Panc1 (cell line): ENCODE results near the gene BTK.

Experiments
- POLR2AphosphoS5 ChIP-seq: IDR thresholded peaks from 2 replicates; pipeline ENCODE4 v1.6.1; 2012; ENCODE audit warnings: mild to moderate bottlenecking, low read depth, low read length, moderate library complexity
- TCF7L2 ChIP-seq: IDR thresholded peaks from 2 replicates; pipeline ENCODE4 v1.6.1; 2011; ENCODE audit warnings: mild to moderate bottlenecking, low read depth, low read length, inconsistent platforms
- TF ChIP-seq, protein P1 (sequence below): fragments of 450-650 bp; IDR thresholded peaks from 2 replicates; pipeline ENCODE4 v1.5.1; 2017; ENCODE audit warnings: mild to moderate bottlenecking
- TF ChIP-seq, protein P2 (sequence below), 2 experiments: IDR thresholded peaks; 2 replicates each; pipeline ENCODE4 v1.6.1; 2011 to 2012; ENCODE audit warnings: low read depth in 2 of 2, control low read depth in 1 of 2, low read length in 1 of 2, mild to moderate bottlenecking in 1 of 2, moderate library complexity in 1 of 2; ENCODE audit not compliant: insufficient read depth in 1 of 2

DNA sequence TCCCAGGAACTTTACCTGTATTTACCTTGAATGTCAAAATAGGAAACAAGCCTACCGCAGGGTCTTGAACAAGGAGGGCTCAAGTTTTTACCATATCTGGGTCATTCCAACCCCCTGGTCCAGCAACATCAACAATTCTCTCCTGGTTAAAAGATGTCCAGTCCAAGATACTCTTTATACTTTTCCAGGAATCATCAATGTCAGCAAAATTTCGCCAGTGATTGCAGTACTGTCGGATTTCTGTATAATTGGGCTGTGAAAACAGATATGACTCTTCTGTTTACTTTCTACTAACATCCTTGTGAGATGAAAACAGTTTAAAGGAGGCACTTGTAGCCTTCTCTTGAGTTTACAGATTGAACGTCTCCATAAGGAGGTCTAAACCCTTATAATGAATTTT lies 12.7 kb upstream of the BTK start:
- TF ChIP-seq, protein P1, sequence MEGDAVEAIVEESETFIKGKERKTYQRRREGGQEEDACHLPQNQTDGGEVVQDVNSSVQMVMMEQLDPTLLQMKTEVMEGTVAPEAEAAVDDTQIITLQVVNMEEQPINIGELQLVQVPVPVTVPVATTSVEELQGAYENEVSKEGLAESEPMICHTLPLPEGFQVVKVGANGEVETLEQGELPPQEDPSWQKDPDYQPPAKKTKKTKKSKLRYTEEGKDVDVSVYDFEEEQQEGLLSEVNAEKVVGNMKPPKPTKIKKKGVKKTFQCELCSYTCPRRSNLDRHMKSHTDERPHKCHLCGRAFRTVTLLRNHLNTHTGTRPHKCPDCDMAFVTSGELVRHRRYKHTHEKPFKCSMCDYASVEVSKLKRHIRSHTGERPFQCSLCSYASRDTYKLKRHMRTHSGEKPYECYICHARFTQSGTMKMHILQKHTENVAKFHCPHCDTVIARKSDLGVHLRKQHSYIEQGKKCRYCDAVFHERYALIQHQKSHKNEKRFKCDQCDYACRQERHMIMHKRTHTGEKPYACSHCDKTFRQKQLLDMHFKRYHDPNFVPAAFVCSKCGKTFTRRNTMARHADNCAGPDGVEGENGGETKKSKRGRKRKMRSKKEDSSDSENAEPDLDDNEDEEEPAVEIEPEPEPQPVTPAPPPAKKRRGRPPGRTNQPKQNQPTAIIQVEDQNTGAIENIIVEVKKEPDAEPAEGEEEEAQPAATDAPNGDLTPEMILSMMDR = no peak
- TF ChIP-seq POLR2AphosphoS5 (no peak), TCF7L2 (no peak)
- TF ChIP-seq, protein P2, sequence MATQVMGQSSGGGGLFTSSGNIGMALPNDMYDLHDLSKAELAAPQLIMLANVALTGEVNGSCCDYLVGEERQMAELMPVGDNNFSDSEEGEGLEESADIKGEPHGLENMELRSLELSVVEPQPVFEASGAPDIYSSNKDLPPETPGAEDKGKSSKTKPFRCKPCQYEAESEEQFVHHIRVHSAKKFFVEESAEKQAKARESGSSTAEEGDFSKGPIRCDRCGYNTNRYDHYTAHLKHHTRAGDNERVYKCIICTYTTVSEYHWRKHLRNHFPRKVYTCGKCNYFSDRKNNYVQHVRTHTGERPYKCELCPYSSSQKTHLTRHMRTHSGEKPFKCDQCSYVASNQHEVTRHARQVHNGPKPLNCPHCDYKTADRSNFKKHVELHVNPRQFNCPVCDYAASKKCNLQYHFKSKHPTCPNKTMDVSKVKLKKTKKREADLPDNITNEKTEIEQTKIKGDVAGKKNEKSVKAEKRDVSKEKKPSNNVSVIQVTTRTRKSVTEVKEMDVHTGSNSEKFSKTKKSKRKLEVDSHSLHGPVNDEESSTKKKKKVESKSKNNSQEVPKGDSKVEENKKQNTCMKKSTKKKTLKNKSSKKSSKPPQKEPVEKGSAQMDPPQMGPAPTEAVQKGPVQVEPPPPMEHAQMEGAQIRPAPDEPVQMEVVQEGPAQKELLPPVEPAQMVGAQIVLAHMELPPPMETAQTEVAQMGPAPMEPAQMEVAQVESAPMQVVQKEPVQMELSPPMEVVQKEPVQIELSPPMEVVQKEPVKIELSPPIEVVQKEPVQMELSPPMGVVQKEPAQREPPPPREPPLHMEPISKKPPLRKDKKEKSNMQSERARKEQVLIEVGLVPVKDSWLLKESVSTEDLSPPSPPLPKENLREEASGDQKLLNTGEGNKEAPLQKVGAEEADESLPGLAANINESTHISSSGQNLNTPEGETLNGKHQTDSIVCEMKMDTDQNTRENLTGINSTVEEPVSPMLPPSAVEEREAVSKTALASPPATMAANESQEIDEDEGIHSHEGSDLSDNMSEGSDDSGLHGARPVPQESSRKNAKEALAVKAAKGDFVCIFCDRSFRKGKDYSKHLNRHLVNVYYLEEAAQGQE (IDR thresholded peaks at IDR 0.05; ENCODE audit: insufficient read depth in 1 of 2, low read depth in 2 of 2, low read length in 1 of 2) = no peak
